ENCODE measurements around the gene CLEC2D. TPM values are rescaled to one million over a fixed set of nuclear protein-coding genes. Genes with fewer than 3 reads are reported as not detected.
"Not testable (repeated sequence)": the region's sequence is repeated elsewhere in the genome, so short reads cannot be mapped to it uniquely, and the experiment has no call there.

The CLEC2D gene
- total RNA-seq, 1 donor from 2014 or later = 391 TPM

DNA sequence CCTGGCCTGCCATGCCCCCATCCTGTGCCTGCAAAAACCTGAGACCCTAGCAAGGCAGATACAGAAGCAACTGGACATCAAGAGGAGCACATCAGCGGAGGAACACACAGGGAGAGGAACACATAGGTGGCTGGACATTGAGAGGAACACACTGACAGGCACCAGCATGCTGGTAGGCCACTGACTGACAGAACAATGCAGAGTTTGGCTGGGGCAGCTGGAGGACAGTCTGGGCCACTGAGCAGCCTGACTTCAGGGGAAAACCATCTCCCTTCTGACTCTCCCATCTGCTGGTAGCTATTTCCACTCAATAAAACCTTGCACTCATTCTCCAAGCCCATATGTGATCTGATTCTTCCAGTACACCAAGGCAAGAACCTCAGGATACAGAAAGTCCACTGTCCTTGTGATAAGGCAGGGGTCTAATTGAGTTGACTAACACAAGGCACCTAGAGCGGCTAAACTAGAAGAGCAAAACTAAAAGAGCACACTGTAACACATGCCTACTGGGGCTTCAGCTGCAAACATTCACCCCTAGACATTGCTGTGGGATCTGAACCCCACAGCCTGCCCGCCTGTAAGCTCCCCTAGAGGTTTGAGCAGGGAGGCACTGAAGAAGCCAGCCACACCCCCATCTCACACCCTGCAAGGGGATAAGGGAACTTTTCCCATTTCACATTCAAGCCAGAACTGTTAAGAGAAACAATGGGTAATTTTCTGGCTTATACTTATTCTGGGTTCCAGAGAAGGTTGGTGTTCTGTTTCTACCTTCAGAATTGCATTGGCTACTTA is 41.3 kb downstream of the CLEC2D start:
- H3K4me1 Mint-ChIP-seq = peaks cover 45% of the 10 kb centered on the region
- H3K4me3 Mint-ChIP-seq = no peak overlapping the region
- H3K27ac Mint-ChIP-seq = no peak overlapping the region
- DNase-seq = no peak
- peaks cover 12% of the 10 kb centered on the region for H3K9me3 Mint-ChIP-seq
- H3K27me3 Mint-ChIP-seq = no peaks in the 10 kb centered on the region
- peaks cover 29% of the 10 kb centered on the region for H3K36me3 Mint-ChIP-seq (ENCODE audit: low read depth)
- intact Hi-C loops (cut with micrococcal nuclease) = no loop called here

DNA sequence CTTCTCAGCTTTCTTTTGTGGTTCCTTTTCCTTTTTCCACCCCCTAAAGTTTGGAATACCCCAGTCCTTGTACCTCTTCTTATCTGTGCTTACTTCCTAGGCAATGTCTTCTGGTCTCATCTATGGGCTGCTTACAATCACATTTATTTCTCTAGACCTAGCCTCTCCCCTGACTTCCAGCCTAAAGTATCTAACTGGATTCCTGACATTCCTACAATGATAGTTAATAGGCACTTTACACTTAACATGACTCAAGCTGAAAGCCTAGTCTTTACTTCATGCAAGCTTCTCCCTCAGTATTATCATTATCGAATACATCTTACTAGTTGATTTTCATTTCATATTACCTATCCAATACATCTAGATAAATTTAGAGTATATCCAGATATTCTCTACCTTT is 42.2 kb downstream of the CLEC2D start:
- no peak overlapping the region for H3K27ac Mint-ChIP-seq
- H3K36me3 Mint-ChIP-seq (ENCODE audit: low read depth) = peaks cover 21% of the 10 kb centered on the region
- H3K4me1 Mint-ChIP-seq = peaks cover 40% of the 10 kb centered on the region
- no peaks in the 10 kb centered on the region for H3K27me3 Mint-ChIP-seq
- no peak overlapping the region for H3K4me3 Mint-ChIP-seq
- DNase-seq = no peak
- intact Hi-C loops (cut with micrococcal nuclease) = no loop called here
- peaks cover 7% of the 10 kb centered on the region for H3K9me3 Mint-ChIP-seq

DNA sequence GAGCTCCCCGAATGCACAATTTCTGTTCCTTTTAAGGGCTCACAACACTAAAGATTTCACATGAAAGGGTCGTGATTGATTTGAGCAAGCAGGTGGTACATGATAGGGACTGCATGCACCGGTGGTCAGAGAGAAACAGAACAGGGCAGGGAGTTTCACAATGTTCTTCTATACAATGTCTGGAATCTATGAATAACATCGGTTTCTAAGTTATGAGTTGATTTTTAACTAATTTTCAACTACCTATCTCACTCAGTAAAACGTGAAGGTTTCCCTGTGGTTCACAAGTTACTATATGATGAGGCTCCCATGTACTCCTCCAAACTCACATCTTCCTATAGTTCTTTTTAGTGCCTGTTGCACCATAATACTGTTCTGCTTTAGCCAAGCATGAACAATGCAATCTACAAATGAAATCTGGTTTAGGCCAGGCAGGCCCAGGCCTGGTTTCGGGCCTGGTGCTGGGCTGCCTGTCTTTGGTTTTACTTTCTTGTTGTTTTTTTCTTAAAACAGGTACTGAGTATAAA is 43.6 kb downstream of the CLEC2D start:
- H3K9me3 Mint-ChIP-seq; H3K4me3 Mint-ChIP-seq; intact Hi-C loops (cut with micrococcal nuclease); DNase-seq; H3K27me3 Mint-ChIP-seq; H3K27ac Mint-ChIP-seq: not testable (repeated sequence)
- Mint-ChIP-seq H3K36me3 (ENCODE audit: low read depth) (peaks cover 18% of the 10 kb centered on the region), H3K4me1 (peaks cover 29% of the 10 kb centered on the region)

DNA sequence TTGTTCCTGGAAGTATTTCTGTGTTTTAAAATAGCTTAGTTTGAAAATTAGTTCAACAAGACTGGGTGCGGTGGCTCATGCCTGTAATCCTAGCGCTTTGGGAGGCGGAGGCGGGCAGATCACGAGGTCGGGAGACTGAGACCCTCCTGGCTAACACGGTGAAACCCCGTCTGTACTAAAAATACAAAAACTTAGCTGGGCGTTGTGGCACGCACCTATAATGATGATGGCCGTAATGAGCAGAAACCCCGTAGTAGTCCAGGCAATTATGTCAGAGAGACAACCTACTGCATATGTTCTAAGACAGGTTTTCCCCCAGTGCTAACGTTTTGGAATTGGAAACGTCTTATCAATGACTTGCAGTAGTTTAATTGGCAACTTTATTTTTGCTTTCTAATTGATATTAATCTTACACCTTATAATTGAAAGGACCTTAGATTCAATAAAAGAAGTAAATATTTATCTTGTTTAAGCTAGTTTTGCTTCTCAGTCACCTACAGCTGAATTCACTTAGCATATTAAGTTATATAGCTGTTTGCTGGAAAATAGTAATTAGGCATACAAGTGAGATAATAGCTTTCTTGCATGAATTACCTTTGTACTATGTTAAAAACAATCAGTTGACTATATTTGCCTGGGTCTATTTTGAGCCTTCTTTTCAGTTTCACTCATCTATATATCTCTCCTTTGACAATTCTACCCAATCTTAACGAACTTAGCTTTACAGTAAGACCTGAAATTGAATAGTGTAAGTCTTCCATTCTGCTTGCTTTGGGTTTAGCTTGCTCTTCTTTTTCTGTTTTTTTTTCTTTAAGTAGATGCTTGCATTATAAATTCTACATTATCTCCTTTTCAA is 47.8 kb downstream of the CLEC2D start:
- Mint-ChIP-seq H3K27me3 (peaks cover 1% of the 10 kb centered on the region), H3K9me3 (peaks cover 6% of the 10 kb centered on the region), H3K36me3 (ENCODE audit: low read depth) (peaks cover 19% of the 10 kb centered on the region), H3K27ac (no peak overlapping the region), H3K4me3 (no peak overlapping the region), H3K4me1 (peaks cover 33% of the 10 kb centered on the region)
- DNase-seq = no peak
- intact Hi-C loops (cut with micrococcal nuclease) = no loop called here

DNA sequence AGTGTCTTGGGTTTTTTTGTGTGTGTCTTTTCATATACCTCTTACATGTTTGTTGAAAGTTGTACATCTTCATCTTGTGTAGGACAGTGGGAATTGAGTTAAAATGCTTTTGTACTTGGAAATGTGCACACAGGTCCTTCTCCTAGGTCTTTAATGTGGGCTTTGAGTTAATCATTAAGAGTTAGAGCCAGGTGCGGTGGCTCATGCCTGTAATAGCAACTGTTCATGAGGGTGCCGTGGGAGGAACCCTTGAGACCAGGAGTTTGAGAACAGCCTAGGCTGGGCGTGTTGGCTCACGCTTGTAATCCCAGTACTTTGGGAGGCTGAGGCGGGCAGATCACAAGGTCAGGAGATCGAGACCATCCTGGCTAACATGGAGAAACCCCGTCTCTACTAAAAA is 49.5 kb downstream of the CLEC2D start:
- Mint-ChIP-seq H3K36me3 (ENCODE audit: low read depth) (peaks cover 19% of the 10 kb centered on the region), H3K4me1 (peaks cover 34% of the 10 kb centered on the region)

DNA sequence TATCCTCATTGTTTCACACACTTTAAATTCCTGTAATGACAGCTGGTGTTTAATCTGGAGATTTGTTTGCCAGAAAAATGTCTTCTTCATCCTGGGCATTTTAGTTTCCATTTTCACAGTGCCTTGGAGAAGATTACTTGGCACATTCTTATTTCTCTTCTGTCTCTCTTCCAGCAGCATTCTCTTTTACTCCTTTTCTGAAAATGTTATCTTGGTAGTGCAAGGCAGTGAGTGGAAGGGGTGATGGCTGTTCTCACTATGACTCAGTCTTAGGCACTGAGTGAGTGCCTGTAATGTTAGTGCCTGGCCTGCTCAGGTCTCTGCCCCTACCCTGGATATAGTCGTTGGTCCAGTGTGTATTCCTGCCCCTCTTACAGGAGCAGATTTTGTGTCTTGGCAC is 50.3 kb downstream of the CLEC2D start:
- Mint-ChIP-seq H3K4me3 (no peak overlapping the region), H3K9me3 (peaks cover 6% of the 10 kb centered on the region), H3K4me1 (peaks cover 38% of the 10 kb centered on the region), H3K36me3 (ENCODE audit: low read depth) (peaks cover 21% of the 10 kb centered on the region), H3K27ac (no peak overlapping the region), H3K27me3 (peaks cover 3% of the 10 kb centered on the region)
- DNase-seq = no peak
- intact Hi-C loops (cut with micrococcal nuclease) = no loop called here

More for the DNA sequence above, 49.5 kb downstream of the CLEC2D start:
- intact Hi-C loops (cut with micrococcal nuclease) = no loop called here
- H3K9me3 Mint-ChIP-seq = peaks cover 6% of the 10 kb centered on the region
- no peak for DNase-seq
- H3K4me3 Mint-ChIP-seq = no peak overlapping the region
- no peak overlapping the region for H3K27ac Mint-ChIP-seq
- H3K27me3 Mint-ChIP-seq = peaks cover 1% of the 10 kb centered on the region

DNA sequence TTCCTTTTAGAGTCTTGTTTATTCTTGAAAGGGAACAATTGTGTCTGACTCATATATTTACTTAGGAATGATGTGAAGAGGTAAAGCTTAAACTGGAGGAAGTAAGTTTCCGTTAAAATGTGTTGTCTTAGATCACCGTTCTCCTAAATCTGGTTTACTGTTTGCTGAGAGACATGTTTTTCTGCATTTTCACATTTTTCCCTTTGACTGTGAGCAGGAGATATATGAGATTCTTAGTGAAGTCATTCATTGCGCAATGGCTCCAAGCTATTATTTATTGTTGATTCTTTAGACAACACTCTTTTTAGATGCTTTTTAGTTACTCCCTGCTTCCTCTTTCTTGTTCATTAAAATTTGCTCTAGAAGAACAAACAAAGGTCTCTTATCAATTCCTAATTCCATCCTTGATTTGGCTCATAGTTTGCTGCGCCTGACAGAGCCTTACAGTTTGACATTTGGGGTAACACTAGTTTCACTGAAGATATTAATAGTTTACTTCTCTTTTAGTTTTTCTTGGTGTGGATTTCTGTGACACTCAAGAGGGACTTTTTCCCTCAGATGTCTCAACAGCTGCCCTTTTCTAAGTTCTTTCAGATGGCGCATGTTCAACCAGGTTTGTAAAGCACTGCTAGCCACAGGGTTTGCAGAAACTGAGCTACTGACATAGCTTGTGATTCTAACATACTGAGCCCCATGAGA is 52.0 kb downstream of the CLEC2D start:
- Mint-ChIP-seq H3K36me3 (ENCODE audit: low read depth) (peaks cover 18% of the 10 kb centered on the region), H3K4me1 (peaks cover 36% of the 10 kb centered on the region), H3K4me3 (no peak overlapping the region), H3K27me3 (peaks cover 3% of the 10 kb centered on the region), H3K9me3 (no peaks in the 10 kb centered on the region), H3K27ac (no peak overlapping the region)
- DNase-seq = no peak
- intact Hi-C loops (cut with micrococcal nuclease) = no loop called here

DNA sequence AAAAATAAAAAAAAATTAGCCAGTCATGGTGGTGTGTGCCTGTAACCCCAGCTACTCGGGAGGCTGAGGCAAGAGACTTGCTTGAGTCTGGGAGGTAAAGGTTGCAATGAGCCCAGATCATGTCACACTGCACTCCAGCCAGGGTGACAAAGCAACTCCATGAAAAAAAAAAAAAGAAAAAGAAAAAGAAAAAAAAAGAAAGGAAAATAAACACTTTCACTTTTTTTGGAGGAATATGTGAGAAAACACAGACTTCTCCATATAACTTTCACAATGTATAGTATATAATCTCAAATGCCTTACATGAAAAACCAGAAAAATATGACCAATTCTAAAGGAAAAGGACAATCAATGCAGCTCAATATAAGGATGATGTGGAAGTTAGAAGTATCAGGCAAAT is 54.5 kb downstream of the CLEC2D start:
- no peaks in the 10 kb centered on the region for H3K9me3 Mint-ChIP-seq
- DNase-seq = no peak
- H3K36me3 Mint-ChIP-seq (ENCODE audit: low read depth) = peaks cover 22% of the 10 kb centered on the region
- H3K27me3 Mint-ChIP-seq = peaks cover 3% of the 10 kb centered on the region
- peaks cover 37% of the 10 kb centered on the region for H3K4me1 Mint-ChIP-seq
- intact Hi-C loops (cut with micrococcal nuclease) = no loop called here
- no peak overlapping the region for H3K27ac Mint-ChIP-seq
- H3K4me3 Mint-ChIP-seq = no peak overlapping the region

DNA sequence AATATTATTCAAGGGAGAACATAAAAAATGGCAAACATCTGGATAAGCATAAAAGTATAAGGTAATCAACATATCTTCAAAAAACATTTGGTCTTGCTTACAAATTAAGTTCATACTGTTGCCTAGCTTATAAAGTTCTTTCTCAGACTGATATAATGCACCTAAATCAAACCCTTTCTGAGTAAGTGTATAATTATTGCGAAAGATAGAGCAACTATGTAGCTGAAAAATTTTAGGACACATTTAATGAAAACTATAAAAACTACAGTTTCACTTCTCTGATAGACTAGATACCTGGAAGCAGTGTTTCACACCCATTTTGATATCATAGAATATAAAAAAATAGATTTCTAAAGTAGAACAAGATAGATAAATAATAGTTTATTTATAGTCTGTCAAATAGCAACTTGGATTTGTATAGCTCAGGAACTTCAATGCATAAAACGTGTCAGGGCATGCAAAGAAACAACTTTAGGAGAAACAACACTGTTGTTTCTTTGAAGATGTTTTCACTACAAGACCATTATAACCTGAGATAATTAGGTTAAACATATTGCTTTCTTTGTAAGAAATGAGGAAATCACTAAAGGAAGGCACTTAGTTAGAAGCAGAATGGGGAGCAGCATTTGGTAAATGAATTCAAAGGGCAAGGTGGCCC is 55.8 kb downstream of the CLEC2D start:
- no peak for DNase-seq
- Mint-ChIP-seq H3K4me3 (no peak overlapping the region), H3K27me3 (peaks cover 3% of the 10 kb centered on the region), H3K36me3 (ENCODE audit: low read depth) (peaks cover 22% of the 10 kb centered on the region), H3K9me3 (no peaks in the 10 kb centered on the region), H3K27ac (no peak overlapping the region), H3K4me1 (peaks cover 38% of the 10 kb centered on the region)
- intact Hi-C loops (cut with micrococcal nuclease) = no loop called here

DNA sequence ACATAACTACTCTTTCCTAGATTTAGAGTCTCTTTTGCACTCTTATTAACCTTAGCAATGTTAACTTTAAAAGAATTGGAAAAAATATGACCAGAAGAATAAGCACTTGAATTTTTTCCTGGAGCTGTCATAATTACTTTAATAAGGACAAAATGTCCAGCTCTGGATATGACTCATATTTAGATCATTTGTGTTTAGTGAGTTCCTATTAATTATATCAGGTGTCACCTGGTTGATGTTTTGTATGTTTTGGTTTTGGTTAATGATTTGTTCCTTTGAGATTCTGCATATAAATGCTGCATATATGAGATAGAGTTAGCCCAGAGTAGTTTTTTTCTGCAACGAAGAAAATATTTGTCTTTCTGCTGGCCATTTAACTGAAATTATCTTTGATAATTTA is 58.3 kb downstream of the CLEC2D start:
- no peak for DNase-seq
- H3K9me3 Mint-ChIP-seq = no peaks in the 10 kb centered on the region
- H3K4me3 Mint-ChIP-seq = no peak overlapping the region
- intact Hi-C loops (cut with micrococcal nuclease) = no loop called here
- peaks cover 10% of the 10 kb centered on the region for H3K36me3 Mint-ChIP-seq (ENCODE audit: low read depth)
- peaks cover 38% of the 10 kb centered on the region for H3K4me1 Mint-ChIP-seq
- peaks cover 2% of the 10 kb centered on the region for H3K27me3 Mint-ChIP-seq
- no peak overlapping the region for H3K27ac Mint-ChIP-seq

DNA sequence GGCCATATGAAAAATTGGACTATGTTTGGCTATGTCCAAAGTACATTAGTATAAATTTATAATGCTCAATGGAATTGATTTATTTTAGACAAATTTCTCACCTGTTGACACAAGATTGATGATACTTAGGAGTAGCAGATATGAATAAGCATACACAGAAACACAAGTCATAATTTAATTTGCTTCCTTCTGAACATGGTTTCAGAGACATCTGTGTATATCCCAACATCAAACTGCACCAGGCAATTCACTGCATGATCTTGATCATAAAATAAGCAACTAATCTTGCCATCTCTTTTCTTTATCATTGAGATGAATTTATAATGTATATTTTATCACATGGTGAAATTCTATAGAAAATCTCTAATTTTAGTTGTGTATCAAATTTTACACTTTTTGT is 59.6 kb downstream of the CLEC2D start:
- peaks cover 41% of the 10 kb centered on the region for H3K4me1 Mint-ChIP-seq
- intact Hi-C loops (cut with micrococcal nuclease) = no loop called here

DNA sequence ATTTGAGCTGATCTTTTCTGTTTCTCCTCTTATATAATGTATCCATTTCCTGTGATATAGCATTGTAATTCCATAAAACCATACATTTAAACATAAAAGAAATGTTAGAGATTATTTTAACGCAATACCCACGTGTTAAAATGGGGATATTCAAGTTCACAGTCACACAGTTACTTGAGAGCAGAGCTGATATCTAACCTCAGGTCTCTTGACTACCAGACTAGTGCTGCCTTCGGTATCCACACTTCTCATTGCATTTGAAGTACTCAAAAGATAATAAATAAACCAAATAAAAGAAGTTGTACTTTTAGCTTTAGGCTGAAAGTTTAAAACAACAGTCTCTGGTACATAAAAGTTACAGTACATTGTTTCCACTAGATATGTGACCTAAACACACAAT is 60.5 kb downstream of the CLEC2D start:
- Mint-ChIP-seq H3K4me1 (peaks cover 40% of the 10 kb centered on the region), H3K4me3 (peak overlapping the region; percentile 29), H3K27ac (no peak overlapping the region), H3K27me3 (no peaks in the 10 kb centered on the region), H3K9me3 (no peaks in the 10 kb centered on the region), H3K36me3 (ENCODE audit: low read depth) (peaks cover 7% of the 10 kb centered on the region)
- intact Hi-C loops (cut with micrococcal nuclease) = loop anchor here (10.0 kb wide), 1 partner anchor 485 kb away; no protein-coding TSS in a partner anchor
- DNase-seq = no peak

More for the DNA sequence above, 59.6 kb downstream of the CLEC2D start:
- no peak for DNase-seq
- Mint-ChIP-seq H3K27me3 (peaks cover 2% of the 10 kb centered on the region), H3K4me3 (no peak overlapping the region), H3K9me3 (no peaks in the 10 kb centered on the region), H3K36me3 (ENCODE audit: low read depth) (peaks cover 9% of the 10 kb centered on the region), H3K27ac (no peak overlapping the region)

DNA sequence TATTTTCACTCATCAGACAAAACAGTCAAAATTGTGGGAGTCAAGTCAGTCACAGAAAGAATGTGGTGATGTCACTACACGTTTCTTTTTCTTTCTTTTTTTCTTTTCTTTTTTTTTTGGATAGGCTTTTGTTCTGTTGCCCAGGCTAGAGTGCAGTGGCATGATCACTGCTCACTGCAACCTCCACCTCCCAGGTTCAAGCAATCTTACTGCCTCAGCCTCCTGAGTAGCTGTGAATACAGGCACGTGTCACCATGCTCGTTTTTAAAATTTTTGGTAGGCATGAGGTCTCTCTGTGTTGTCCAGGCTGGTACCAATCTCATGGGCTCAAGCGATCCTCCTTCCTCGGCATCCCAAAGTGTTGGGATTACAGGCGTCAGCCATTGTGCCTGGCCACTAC is 61.1 kb downstream of the CLEC2D start:
- Mint-ChIP-seq H3K4me1 (peaks cover 40% of the 10 kb centered on the region), H3K27ac (no peak overlapping the region), H3K9me3 (no peaks in the 10 kb centered on the region), H3K4me3 (peak overlapping the region; percentile 85), H3K27me3 (no peaks in the 10 kb centered on the region), H3K36me3 (ENCODE audit: low read depth) (peaks cover 7% of the 10 kb centered on the region)
- intact Hi-C loops (cut with micrococcal nuclease) = loop anchor here (10.0 kb wide), 1 partner anchor 486 kb away; no protein-coding TSS in a partner anchor
- no peak for DNase-seq
